Loucy (cell line): ENCODE data around the gene RGMB.

ENCODE experiments used
- EZH2phosphoT487 ChIP-seq: fragments of 200-600 bp; IDR thresholded peaks from 2 replicates; pipeline ENCODE4 v1.6.1; 2018; ENCODE audit warnings: antibody characterized with exemption, mild to moderate bottlenecking, moderate library complexity, borderline replicate concordance
- TF ChIP-seq, protein P1 (sequence below): fragments of 200-600 bp; sonication (generic); conservative IDR thresholded peaks from 2 replicates; pipeline ENCODE4 v1.5.1; 2014; ENCODE audit warnings: mild to moderate bottlenecking, antibody characterized with exemption, low read length

DNA sequence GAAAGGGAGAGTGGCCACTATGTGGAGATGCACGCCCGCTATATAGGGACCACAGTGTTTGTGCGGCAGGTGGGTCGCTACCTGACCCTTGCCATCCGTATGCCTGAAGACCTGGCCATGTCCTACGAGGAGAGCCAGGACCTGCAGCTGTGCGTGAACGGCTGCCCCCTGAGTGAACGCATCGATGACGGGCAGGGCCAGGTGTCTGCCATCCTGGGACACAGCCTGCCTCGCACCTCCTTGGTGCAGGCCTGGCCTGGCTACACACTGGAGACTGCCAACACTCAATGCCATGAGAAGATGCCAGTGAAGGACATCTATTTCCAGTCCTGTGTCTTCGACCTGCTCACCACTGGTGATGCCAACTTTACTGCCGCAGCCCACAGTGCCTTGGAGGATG, 19.8 kb downstream of the RGMB start:
- TF ChIP-seq, protein P1, sequence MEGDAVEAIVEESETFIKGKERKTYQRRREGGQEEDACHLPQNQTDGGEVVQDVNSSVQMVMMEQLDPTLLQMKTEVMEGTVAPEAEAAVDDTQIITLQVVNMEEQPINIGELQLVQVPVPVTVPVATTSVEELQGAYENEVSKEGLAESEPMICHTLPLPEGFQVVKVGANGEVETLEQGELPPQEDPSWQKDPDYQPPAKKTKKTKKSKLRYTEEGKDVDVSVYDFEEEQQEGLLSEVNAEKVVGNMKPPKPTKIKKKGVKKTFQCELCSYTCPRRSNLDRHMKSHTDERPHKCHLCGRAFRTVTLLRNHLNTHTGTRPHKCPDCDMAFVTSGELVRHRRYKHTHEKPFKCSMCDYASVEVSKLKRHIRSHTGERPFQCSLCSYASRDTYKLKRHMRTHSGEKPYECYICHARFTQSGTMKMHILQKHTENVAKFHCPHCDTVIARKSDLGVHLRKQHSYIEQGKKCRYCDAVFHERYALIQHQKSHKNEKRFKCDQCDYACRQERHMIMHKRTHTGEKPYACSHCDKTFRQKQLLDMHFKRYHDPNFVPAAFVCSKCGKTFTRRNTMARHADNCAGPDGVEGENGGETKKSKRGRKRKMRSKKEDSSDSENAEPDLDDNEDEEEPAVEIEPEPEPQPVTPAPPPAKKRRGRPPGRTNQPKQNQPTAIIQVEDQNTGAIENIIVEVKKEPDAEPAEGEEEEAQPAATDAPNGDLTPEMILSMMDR = no peak
- no peak for TF ChIP-seq EZH2phosphoT487
